Measurements from ENCODE around the gene KLHL34.

KLHL34 gene

DNA sequence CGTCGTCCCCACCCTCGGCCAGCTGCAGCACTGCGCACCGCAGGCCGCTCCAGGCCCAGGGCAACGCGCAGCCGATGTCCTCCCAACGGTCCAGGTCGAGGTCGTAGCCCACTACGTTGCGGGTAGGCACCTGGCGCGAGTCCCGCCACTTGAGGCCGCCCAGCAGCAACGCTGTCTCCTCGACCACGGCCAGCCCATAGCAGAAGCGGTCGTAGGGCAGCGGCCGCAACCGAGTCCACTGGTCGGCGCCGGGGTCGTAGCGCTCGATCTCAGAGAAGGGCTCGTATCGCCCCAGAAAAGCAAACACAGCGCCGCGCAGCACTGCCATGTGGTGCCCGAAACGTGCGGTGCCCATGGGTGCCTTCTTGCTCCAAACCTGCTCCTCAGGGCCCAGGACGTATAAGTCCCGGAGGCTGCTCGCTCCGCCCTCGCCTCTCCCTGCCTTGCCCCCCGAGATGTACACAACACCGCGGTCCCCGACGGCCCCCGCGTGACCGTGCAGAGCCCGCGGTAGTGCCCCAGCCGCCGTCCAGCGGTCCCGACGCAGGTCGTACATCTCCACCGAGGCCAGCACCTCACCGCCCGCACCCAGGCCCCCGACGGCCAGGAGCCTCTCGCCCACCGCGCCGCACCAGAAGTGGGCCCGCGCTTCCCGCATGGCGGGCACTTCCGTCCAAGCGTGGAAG is 2.1 kb downstream of the KLHL34 start:
- FAIRE-seq: no peak

- no peak for FAIRE-seq
These were observed 12.2 kb downstream of the KLHL34 start for GRCh38 chrX:21645886-21646285.

DNA sequence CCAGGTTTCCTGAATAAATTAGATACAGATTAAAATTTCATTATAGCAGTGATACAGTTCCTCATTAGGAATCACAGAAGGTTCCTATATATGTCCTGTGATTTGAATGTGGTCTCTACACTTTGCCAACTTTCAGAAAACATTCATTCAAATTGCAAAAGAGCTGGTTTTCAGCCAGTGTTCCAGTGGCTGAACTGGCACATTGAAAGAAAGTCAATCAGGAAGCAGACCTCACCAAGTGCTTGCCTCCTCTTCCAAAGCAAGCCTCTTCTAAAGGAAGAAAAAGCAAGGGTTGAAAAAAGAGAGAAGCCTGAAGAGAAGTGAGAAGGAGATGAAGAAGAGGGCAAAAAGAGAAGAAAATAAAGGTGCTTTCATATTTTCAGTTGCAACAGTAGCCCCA is 12.7 kb downstream of the KLHL34 start:
- no peak for FAIRE-seq

DNA sequence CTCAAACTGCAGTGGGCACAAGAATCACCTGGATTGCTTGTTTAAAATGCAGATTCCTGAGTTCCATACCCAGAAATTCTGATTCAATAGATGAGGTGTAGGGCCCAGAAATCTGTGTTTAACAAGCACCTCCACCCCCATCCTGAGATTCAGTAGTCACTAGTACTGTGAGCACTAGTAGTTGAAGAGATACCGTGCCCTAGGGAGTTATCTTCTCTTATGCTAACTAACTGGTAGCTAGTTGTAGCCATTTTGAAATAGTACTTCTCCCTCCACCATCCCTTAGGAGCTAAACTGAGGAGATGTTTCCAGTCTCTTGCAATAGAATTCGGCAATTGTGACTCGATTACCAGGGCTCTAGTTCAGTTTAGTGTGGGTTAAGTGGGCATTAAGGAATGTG is 18.4 kb downstream of the KLHL34 start:
- no peak for FAIRE-seq

DNA sequence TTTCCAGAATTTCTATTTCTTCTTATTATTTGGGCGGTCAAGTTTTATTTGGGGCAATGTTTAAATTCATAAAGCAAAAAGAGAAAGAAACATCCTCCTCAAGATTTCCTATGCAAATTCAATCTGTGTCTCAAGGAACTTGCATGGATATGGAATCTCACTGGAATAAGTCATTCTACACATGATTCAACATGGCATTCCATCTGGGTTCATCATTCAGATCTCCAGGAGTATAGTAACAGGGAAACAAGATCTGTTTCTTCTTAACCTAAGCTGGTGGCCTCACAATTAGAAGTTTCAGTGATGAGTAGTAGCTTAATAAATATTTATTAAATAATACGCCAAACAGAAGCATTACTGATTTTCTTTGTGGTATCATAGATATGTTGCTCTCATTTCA is 19.8 kb downstream of the KLHL34 start:
- FAIRE-seq: no peak

- FAIRE-seq: no peak
These were observed 26.1 kb downstream of the KLHL34 start for GRCh38 chrX:21632027-21632426.

DNA sequence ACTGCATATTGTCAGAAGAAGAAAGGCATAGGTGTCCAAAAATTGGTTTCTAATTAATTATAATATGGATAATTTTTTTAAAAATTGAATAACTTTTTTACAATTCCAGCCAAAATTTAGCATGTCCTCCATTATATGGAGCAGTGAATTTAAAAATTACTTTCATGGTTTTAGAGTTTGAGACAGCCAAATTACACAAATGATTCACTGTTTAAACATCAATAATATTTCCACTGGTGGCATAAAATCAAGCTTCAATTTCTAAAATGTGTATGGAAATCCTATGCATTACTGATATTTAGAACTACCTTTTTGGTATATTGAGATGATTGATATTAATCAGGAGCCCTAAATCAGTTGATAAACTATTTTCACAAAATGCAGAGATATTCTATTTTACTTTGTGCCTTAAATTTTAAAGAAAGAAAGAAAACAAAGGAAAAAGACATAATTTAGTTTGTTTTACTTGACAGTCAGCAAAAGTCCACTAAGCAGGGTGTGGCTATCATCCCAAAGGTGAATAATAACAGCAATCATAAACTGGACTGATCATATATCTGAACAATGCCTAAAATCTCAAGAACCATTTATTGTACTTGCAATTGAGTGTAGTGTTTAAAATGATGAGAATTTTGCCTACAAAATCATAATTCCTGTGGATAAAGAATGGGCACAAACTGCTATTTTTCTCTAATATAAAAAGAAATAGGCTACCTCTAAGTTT is 34.2 kb downstream of the KLHL34 start:
- FAIRE-seq: no peak

DNA sequence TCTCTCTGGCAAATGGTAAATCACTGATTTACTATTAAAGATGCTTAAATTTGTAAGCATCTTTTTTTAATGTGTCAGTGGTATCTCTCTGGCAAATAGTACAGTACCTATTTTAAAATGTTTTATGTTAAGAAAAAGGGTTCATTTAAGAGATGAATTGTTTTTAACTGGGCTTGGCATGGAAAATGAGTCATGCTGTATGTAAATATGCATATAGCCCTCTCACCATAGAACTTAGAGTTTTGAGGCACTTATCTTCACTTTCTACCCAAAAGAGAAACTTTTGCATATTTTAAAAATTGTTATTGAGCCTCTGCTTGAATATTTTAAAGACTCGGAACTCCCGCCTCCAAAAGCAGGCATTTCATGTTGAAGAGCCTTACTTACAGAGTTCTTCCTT is 37.9 kb downstream of the KLHL34 start:
- FAIRE-seq: no peak

GRCh38 chrX:21616386-21616785 is 41.7 kb downstream of the KLHL34 start:
- FAIRE-seq: no peak

GRCh38 chrX:21612154-21612553 is 46.0 kb downstream of the KLHL34 start:
- FAIRE-seq: no peak

DNA sequence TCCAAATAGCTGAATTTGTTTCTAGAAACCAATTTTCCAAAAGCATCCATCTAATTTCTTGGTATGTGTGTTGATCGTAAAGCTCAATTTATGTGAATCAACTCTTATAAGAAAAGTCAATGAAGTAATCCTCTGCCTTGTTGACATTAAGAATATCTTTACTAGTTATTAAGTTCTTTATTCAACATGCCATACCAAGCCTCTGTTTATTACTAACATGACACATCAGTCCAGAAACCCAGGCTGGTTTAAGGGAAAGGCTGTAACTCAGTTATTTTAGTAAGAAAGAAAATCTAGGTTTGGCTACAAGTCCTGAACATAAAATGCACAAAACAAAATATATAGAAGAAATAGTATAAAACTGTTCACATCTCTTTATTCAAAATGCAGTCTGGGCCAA is 48.0 kb downstream of the KLHL34 start:
- FAIRE-seq: no peak

- FAIRE-seq: no peak
These were observed 52.1 kb downstream of the KLHL34 start for GRCh38 chrX:21606002-21606401.
